Endothelial cell of umbilical vein (primary cell): ENCODE results near the gene CTXND1. TPM values are rescaled to one million over a fixed set of nuclear protein-coding genes. Genes with fewer than 3 reads are reported as not detected.

ENCODE experiments used
- BruUV-seq: library from RNA; stranded (reverse); fragments of 400-500 nt; replicated peaks from 2 replicates; lab custom pipeline; 2021; lab: Mats Ljungman, UMichigan
- CTCF ChIA-PET: fragments of 300-600, 350-600 bp; sonication (Branson Sonifier 250); formaldehyde crosslinking; loops from one replicate; lab custom pipeline; 2021; ENCODE audit warnings: antibody characterized with exemption, inconsistent platforms; lab: Charles Lee
- POLR2A ChIA-PET: fragments of 300-600, 350-600 bp; sonication (Branson Sonifier 250); formaldehyde crosslinking; loops from one replicate; lab custom pipeline; 2021; ENCODE audit warnings: antibody characterized with exemption, inconsistent platforms; lab: Charles Lee
- DNase-seq: peaks from one replicate; pipeline ENCODE4 v3.0.0-alpha.2; 2011; ENCODE audit warnings: low read depth, low spot score
- FAIRE-seq: peaks from 2 replicates; lab custom pipeline; 2011; peaks lifted over from hg19 to GRCh38; lab: Jason Lieb, UNC
- H2AFZ ChIP-seq: 2 replicates; pipeline ENCODE4 v1.6.0; 2012; ENCODE audit warnings: low read depth, low read length, control low read depth, inconsistent platforms
- H3K27ac ChIP-seq: 2 replicates; pipeline ENCODE4 v1.5.1; 2011; ENCODE audit warnings: low read depth, mild to moderate bottlenecking, control low read depth, low read length, moderate library complexity; ENCODE audit not compliant: insufficient read depth
- H3K27me3 ChIP-seq, 2 experiments: 2 replicates each; pipeline versions ENCODE4 v1.6.0 to v1.6.1; 2011; ENCODE audit warnings: low read length in 2 of 2, mixed read lengths in 1 of 2; ENCODE audit not compliant: control insufficient read depth in 2 of 2, insufficient read depth in 2 of 2
- H3K36me3 ChIP-seq, 2 experiments: 2 replicates in 1 of 2; 3 replicates in 1 of 2; pipeline ENCODE4 v1.5.1; 2011; ENCODE audit warnings: low read length in 2 of 2, mild to moderate bottlenecking in 1 of 2, moderate library complexity in 1 of 2; ENCODE audit not compliant: control insufficient read depth in 2 of 2, insufficient read depth in 2 of 2; ENCODE audit errors: extremely low read depth in 1 of 2
- H3K4me1 ChIP-seq: 3 replicates; pipeline ENCODE4 v1.5.1; 2011; ENCODE audit warnings: mild to moderate bottlenecking, low read length; ENCODE audit not compliant: control insufficient read depth, insufficient read depth; ENCODE audit errors: extremely low read depth
- H3K4me2 ChIP-seq: 2 replicates; pipeline ENCODE4 v1.6.1; 2011; ENCODE audit warnings: low read length, control low read depth, mixed read lengths; ENCODE audit not compliant: insufficient read depth
- H3K4me3 ChIP-seq, 3 experiments: fragments of 200-600 bp in 1 of 3; sonication (generic), shearing (Covaris generic) in 1 of 3; replicated peaks in 1 of 3; 2 replicates each; pipeline ENCODE4 v1.5.1; 2011 to 2016; ENCODE audit warnings: control low read depth in 3 of 3, low read length in 3 of 3, mild to moderate bottlenecking in 2 of 3, inconsistent platforms in 1 of 3, low read depth in 1 of 3, moderate library complexity in 1 of 3; ENCODE audit not compliant: insufficient read depth in 1 of 3
- H3K79me2 ChIP-seq: 2 replicates; pipeline ENCODE4 v1.6.0; 2012; ENCODE audit warnings: low read length, inconsistent platforms; ENCODE audit not compliant: control insufficient read depth, insufficient read depth
- H3K9ac ChIP-seq: replicated peaks from 2 replicates; pipeline ENCODE3; 2011; ENCODE audit warnings: low read length, control low read depth; ENCODE audit not compliant: insufficient read depth; ENCODE audit errors: extremely low read depth
- H3K9me1 ChIP-seq: replicated peaks from 3 replicates; pipeline ENCODE4 v1.6.0; 2011; ENCODE audit warnings: mild to moderate bottlenecking, low read length; ENCODE audit not compliant: control insufficient read depth, insufficient read depth; ENCODE audit errors: extremely low read depth
- H3K9me3 ChIP-seq: replicated peaks from 2 replicates; pipeline ENCODE4 v1.5.1; 2012; ENCODE audit warnings: low read length, inconsistent platforms; ENCODE audit not compliant: control insufficient read depth, insufficient read depth
- H4K20me1 ChIP-seq: replicated peaks from 2 replicates; pipeline ENCODE3; 2011; ENCODE audit warnings: mild to moderate bottlenecking, low read length; ENCODE audit not compliant: control insufficient read depth, insufficient read depth; ENCODE audit errors: extremely low read depth
- EZH2 ChIP-seq: IDR thresholded peaks from 2 replicates; pipeline ENCODE4 v1.6.1; 2012; ENCODE audit warnings: borderline replicate concordance, low read depth, mild to moderate bottlenecking, moderate library complexity, low read length, inconsistent platforms; ENCODE audit not compliant: severe bottlenecking
- FOS ChIP-seq: IDR thresholded peaks from 2 replicates; pipeline ENCODE4 v1.6.1; 2011; ENCODE audit warnings: mild to moderate bottlenecking, low read length, moderate library complexity, borderline replicate concordance; ENCODE audit not compliant: insufficient read depth
- GATA2 ChIP-seq: IDR thresholded peaks from 2 replicates; pipeline ENCODE4 v1.7.0; 2011; ENCODE audit warnings: low read depth, mild to moderate bottlenecking, moderate library complexity, mixed read lengths, low read length; ENCODE audit not compliant: insufficient read length, insufficient read depth
- JUN ChIP-seq: IDR thresholded peaks from 2 replicates; pipeline ENCODE4 v1.6.1; 2011; ENCODE audit warnings: borderline replicate concordance, low read depth; ENCODE audit not compliant: insufficient read length, insufficient read depth
- MYC ChIP-seq: IDR thresholded peaks from one replicate; pipeline ENCODE4 v1.6.1; 2011; ENCODE audit warnings: mild to moderate bottlenecking, low read depth, low read length
- POLR2A ChIP-seq: IDR thresholded peaks from 2 replicates; pipeline ENCODE4 v1.6.1; 2012; ENCODE audit warnings: low read depth, mild to moderate bottlenecking, control low read depth, low read length
- dilution Hi-C: fragments of 300-500 bp; cut with MboI; formaldehyde crosslinking; loops from one replicate; pipeline ENCODE4 v1.15.0; 2019; ENCODE audit warnings: low sequenced_read_pairs; ENCODE audit not compliant: extremely low pct_ligation_motif_present
- intact Hi-C: fragments of 100-400 bp; cut with micrococcal nuclease; formaldehyde crosslinking; loops from one replicate; pipeline ENCODE4 v1.10.0; 2022
- polyA plus RNA-seq, 4 experiments: library from polyadenylated mRNA; depleted of rRNA in 3 of 4; stranded (reverse) in 3 of 4; unstranded in 1 of 4; fragments of >200 nt; gene quantifications; 2 replicates each; pipeline versions ENCODE4 v1.2.1 to v1.2.3, GENCODE V29; 2011 to 2012; ENCODE audit warnings: missing spikeins in 1 of 4
- total RNA-seq: library from RNA; stranded (reverse); gene quantifications from 2 replicates; pipeline ENCODE4 v1.2.3, GENCODE V29; 2021

Gene CTXND1
- total and polyA plus RNA-seq, 2 donors (not counting 3 experiments of a cell fraction or from before 2014, with no cell fraction given) = not detected

GRCh38 chr15:80194186-80194585, 57.8 kb downstream of the CTXND1 start:
- TF ChIP-seq JUN (no peak), MYC (no peak), GATA2 (no peak), EZH2 (no peak)
- no TSS peak for BruUV-seq
- ChIA-PET POLR2A (no interaction called here), CTCF (no interaction called here)
- FAIRE-seq (no peak), DNase-seq (no peak)
- no peak overlapping the region for H2AFZ ChIP-seq
- H4K20me1 ChIP-seq = no peaks in the 10 kb centered on the region
- intact Hi-C loops (no loop called here), dilution Hi-C loops (no loop called here)
- H3K4me2 ChIP-seq = no peak overlapping the region
- H3K79me2 ChIP-seq = no peaks in the 10 kb centered on the region
- H3K9me1 ChIP-seq = no peaks in the 10 kb centered on the region
- H3K4me3 ChIP-seq = no peak overlapping the region
- no peak overlapping the region for H3K27ac ChIP-seq
- H3K36me3 ChIP-seq = no peaks in the 10 kb centered on the region
- H3K9ac ChIP-seq = no peak overlapping the region
- peaks cover 4 to 5% of the 10 kb centered on the region in 2 experiments for H3K27me3 ChIP-seq
- no peaks in the 10 kb centered on the region for H3K4me1 ChIP-seq
- no peaks in the 10 kb centered on the region for H3K9me3 ChIP-seq

DNA sequence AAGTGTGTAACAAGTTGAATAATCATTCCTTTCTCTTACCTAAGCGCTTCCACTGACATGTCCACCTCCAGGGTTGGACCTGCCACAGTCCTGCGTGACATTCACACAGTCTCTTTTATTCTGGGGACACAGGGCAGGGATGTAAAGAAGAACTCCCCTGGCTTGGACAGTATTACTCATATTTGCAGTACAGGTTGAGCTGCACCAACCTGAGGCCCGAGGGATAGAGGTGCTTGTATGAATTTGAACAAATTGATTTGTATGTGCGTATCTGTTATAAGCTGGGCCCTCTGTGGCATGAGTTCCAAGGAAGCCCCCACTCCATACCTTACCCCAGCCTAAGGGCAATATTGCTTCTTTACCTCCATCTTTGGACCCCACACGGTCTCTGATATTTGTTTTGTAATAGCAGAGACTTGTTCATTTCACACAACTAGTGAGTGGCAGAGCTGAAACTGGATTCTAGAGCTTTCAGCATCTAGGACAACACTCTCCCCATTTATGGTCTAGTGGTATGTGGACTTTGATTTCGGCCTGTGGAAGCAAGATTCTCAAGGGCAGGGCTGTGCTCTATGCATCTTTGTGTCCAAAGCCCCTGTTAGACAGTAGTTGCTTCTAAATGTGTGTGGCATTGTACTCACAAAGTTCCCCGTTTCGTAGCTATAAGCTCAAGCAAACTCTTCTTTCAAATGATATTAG, 60.0 kb downstream of the CTXND1 start:
- no TSS peak for BruUV-seq
- Histone ChIP-seq H3K27me3 (no peaks in the 10 kb centered on the region), H2AFZ (no peak overlapping the region), H3K4me2 (no peak overlapping the region), H3K4me3 (no peak overlapping the region), H3K9me3 (no peaks in the 10 kb centered on the region), H3K9ac (no peak overlapping the region), H3K9me1 (no peaks in the 10 kb centered on the region), H4K20me1 (no peaks in the 10 kb centered on the region), H3K4me1 (no peaks in the 10 kb centered on the region), H3K79me2 (no peaks in the 10 kb centered on the region), H3K36me3 (no peaks in the 10 kb centered on the region), H3K27ac (no peak overlapping the region)
- intact Hi-C loops = no loop called here
- dilution Hi-C loops = no loop called here
- no peak for TF ChIP-seq POLR2A
- no peak for TF ChIP-seq FOS
- no peak for TF ChIP-seq GATA2
- TF ChIP-seq MYC = no peak
- no peak for FAIRE-seq
- ChIA-PET CTCF (no interaction called here), POLR2A (no interaction called here)
- no peak for DNase-seq
